A172 (cell line): Measurements from ENCODE around the gene UVSSA. TPM values are rescaled to one million over a fixed set of nuclear protein-coding genes. Genes with fewer than 3 reads are reported as not detected.
A peak's percentile ranks its signal among the peaks of the same experiment; 100 is the strongest.
"Not testable (repeated sequence)": the region's sequence is repeated elsewhere in the genome, so short reads cannot be mapped to it uniquely, and the experiment has no call there.

ENCODE experiments used
- DNase-seq: peaks from one replicate; pipeline ENCODE4 v3.0.0-alpha.2; 2015; ENCODE audit warnings: low spot score
- total RNA-seq: library from RNA; depleted of rRNA; stranded (reverse); fragments of >200 nt; shearing (Covaris generic); gene quantifications from 2 replicates; pipeline ENCODE4 v1.2.3, GENCODE V29; 2014

Gene UVSSA
- total RNA-seq, 1 experiment from 2014 or later: 9.8 TPM

DNA sequence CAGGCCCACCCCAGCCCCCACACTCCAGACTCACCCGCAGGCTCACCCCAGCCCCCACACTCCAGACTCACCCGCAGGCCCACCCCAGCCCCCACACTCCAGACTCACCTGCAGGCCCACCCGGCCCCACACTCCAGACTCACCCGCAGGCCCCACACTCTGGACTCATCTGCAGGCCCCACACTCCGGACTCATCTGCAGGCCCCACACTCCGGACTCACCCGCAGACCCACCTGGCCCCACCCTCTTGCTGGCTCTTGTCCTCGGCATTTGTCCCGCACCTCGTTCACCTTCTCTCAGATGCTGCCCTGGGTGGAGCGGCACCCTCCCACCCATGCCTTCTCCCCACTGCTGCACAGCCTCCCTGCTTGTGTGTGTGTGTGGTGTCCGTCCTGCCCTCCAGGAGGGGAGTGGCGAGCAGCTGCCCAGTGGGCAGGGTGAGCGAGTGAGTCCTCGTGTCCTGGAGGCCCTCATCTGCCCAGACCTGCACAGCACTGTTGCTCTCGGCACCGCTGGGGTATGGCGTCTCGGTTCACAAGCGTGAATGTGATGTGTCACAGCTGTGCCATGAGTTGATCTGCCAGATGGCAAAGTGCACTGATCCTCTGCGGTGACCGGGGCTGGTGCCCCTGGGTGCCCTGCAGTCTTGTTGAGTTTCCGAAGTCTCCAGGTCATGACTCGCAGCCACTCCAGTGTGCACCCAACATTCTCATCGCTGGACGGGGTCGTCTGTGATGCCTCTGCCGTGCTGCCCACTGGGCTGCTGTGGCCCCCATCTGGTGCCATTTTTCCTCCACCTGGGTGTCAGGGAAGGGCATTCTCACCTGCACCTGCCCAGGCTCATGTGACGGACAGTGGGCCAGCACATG lies 29.6 kb upstream of the UVSSA start:
- no peak for DNase-seq

- DNase-seq: no peak
These were observed 29.0 kb upstream of the UVSSA start for GRCh38 chr4:1318046-1318375.

GRCh38 chr4:1318488-1319213 lies 28.4 kb upstream of the UVSSA start:
- no peak for DNase-seq

DNA sequence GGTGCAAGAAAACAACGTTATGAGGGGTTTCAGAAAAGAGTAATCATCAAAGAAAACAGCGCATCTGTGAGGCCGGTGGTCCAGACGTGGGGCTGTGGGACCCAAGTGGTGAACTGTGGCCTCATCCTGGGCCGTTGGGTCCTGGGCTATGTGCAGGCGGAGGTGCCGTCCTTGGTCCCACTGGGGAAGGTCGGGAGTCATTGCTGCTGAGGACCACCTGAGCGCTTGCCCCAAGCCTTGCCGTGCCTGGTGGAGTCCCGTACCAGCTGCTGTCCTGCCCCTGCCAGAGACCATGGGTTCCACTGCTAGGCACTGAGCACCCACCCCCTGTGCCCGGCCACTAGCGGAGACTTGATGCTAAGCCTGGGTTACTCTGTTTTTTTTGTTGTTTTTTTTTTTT lies 25.5 kb upstream of the UVSSA start:
- DNase-seq: no peak

GRCh38 chr4:1321946-1322650 lies 24.9 kb upstream of the UVSSA start:
- no peak for DNase-seq

DNA sequence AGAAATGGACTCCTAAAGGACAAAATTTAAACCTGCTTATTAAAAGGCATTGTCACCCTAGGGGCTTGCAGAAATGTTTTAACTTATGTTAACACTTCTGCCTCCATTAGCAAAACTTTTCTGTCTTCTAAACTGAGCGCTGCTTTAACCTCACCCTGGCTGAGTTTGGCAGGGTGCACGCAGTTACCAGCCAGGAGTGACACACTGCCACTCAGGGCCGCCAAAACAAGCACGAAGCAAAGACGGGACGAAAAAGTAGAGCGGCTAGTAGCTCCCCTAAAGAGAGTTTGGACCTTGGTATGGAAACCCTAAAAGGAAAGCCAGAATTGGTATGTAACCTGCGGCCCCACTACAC lies 23.8 kb upstream of the UVSSA start:
- DNase-seq: no peak

GRCh38 chr4:1323635-1324442 lies 23.2 kb upstream of the UVSSA start:
- peak; percentile 87 for DNase-seq

DNA sequence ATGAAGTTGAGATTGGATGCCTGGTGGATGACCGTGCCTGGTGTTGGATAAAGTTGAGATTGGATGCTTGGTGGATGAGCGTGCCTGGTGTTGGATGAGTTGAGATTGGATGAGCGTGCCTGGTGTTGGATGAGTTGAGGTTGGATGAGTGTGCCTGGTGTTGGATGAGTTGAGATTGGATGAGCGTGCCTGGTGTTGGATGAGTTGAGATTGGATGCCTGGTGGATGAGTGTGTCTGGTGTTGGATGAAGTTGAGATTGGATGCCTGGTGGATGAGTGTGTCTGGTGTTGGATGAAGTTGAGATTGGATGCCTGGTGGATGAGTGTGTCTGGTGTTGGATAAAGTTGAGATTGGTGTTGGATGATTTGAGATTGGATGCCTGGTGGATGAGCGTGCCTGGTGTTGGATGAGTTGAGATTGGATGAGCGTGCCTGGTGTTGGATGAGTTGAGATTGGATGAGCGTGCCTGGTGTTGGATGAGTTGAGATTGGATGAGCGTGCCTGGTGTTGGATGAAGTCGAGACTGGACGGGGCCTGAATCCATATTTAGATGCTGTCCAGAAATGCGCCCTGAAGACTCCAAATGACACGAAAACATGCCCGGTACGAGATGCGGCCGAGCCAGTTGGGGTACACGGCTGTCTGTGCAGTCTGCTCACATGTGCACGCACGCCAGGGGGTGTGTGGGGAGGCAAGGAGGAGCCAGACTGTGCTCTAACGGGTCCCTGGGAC lies 22.4 kb upstream of the UVSSA start:
- not testable (repeated sequence) for DNase-seq

DNA sequence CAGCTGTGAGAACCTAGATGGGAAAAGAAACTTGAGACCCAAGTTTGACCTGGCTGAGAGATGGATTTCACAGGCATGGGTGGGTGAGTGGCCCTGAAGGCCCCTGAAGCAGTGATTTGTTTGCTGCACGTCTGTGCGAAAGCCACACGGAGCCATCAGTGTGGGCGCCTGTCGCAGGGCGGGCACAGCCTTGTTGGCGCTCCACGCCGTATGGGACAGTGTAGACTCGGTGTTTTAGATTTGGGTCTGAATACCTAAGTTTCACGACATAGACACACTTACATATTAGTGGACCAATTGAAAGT lies 21.9 kb upstream of the UVSSA start:
- no peak for DNase-seq

- no peak for DNase-seq
These were observed 21.1 kb upstream of the UVSSA start for GRCh38 chr4:1325681-1326635.

GRCh38 chr4:1326751-1327525 lies 20.1 kb upstream of the UVSSA start:
- DNase-seq: no peak

DNA sequence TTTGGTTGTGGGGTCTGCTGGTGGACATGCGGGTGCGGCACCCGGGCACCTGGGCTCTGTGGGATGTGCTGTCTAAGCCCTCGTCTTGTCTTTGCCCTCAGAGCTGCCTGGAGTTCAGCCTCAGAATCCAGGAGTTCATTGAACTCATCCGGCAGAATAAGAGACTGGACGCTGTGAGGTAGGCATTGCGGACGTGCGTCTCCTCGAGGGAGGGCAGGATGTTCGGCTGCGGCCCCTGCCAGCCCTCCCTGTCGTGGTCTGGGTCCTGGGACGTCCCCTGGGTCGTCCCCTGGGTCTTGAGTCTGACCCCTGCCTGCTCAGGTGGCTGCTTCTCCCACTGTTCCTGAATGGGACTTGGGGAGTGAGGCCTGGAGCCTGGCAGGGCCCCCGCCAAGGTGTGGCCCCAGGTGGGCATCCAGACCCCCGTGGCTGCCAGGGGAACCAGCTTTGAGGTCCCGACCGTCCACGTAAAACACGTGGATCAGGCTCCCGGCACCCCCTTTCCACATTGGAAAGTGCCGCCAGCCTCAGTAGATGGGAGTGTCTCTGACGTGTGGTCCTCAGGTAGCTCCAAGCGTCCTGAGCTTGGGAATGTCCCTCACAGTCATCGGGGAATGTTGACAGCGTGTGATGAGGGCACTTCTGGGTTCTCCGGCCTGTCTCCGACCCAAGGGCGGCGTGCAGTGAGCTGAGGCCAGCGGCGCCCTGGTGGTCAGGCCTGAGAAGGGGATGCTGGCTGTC lies 19.3 kb upstream of the UVSSA start:
- DNase-seq: no peak

DNA sequence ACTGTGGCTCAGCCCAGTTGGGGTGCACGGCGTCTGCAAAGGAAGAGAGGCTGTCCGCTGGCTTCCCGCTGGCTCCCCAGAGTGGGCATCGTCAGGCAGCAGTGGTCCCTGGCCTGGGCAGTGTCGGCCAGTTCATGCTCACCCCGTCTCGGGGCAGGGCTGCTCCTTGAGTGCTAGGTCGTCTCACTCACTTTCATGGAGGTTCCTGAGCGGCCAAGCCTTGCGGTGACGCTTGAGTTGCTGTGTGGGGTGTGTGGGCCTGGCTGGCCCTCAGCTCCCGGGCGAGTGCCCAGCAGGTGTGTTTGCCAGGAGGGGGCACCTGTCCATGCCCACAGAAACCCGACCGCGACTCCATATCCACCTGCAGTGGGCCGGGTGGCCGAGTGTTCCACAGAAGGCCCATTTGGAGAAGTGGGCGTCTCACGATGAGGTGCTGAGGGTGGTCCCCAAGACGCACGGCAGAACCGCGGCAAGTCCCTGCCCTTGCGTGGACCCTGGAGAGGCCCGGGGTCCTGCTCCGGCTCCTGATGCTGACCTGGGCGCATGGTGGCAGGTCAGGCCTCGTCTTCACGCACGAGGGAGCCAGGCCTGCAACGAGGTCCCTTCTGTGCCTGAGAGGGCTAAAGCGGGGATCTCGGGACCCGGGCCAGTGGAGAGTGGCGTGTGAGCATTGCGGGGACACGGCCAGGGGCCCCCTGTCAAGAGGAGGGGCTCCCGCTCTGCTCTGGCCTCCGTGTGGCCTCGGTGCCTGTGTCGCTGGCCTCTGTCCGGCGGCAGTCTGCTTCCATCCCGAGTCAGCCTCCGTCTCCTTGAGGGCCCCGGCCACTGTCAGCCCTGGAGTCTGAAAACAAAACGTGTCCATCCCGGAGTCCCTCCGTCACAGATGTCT lies 18.5 kb upstream of the UVSSA start:
- DNase-seq: no peak

DNA sequence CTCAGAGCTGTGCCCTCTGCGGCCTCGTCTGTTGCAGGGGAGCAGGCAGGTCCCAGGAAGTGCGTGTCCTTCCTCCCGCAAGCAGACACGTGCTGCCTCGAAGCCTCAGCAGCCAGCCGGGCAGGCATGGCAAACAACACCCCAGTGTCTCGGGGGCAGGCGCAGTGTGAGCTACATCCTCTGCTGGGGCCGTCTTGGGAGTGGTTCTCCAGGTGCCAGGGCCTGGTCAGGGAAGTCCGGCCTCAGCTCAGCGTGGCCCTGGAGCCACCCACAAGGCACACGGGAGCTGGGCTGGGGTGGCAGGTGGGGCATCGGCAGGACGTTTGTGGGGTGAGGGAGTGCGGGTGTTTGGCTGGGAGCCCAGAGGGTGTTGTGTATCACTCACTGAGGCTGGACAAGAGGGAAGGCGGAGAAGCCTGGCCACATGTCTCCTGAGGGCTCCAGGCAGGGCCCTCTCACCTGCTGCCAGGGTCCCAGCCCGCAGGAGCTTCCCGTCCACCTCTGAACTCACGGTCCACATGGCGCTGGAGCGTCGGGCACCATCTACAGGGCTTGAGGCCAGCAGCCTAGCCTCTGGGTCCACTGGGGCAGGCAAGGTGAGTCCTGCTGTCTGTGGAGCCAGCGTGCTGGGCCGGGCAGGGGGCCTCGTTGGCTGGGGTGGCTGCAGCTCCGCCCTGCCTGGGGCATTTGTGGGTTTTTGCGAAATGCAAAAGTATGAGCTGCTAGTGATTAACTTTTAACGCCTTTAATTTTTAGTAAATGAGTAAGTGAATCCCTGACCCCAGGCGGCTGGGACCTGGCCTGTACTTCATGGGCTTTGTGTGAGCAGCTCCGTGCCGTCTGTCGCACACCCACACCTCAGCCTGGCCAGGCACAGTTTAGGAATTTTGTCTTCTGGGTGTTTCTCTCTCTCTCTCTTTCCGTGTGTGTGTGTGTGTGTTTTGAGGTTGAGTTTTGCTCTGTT lies 17.3 kb upstream of the UVSSA start:
- DNase-seq: peak; percentile 69

DNA sequence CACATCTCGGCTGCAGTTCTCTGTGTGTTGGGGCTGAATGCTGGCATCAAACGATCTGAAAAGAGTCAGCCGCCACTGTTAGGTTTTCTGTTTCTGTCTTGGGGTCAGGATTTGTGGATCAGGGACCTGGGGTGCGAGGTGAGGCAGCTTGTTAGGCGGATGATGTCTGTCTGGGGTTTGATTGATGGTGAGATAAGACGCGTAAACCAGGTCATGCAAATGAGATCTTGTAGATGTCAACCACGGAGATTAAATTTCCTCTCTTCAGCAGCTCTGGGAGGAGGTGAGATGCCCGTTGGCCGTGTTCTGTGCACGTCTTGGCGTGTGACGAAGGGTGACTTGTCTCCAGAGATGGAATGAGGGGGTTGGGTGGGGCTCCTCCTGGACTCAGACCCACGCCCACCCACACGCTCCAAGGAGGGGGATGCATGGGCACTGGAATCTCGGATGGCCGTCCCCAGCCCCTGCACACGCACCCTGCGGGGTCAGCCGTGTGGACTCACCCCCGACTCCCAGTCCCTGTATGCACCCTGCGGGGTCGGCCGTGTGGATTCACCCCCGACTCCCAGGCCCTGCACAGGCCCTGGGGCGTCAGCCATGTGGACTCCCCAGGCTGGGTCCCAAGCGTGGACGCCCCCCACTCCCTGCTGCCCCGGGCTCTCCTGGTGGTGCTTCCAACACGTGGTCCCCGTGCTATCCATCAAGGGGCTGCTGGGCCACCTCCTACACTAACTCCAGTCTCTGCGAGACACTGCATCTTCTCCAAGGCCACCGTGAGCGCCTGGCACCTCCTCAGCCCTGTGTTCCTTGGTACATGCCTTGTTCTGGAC lies 16.0 kb upstream of the UVSSA start:
- no peak for DNase-seq
